DND-41 (cell line): ENCODE results near the gene CBX7.
A peak's percentile ranks its signal among the peaks of the same experiment; 100 is the strongest.

Experiments
- ATAC-seq: fragments of 200-7000 bp; cut with Tn5 transposase; 3 replicates; pipeline ENCODE4 v1.9.1; 2021; ENCODE audit warnings: low read depth; ENCODE audit not compliant: insufficient read depth
- DNase-seq: peaks from one replicate; pipeline ENCODE4 v3.0.0-alpha.2; 2020
- H2AFZ ChIP-seq: 2 replicates; pipeline ENCODE4 v1.6.0; 2012; ENCODE audit warnings: low read depth, low read length
- H3K27ac ChIP-seq: 2 replicates; pipeline ENCODE4 v1.5.1; 2012; ENCODE audit warnings: low read length, inconsistent platforms
- H3K27me3 ChIP-seq: fragments of 200-600 bp; sonication (generic); 2 replicates; pipeline ENCODE4 v1.6.0; 2012; ENCODE audit warnings: low read length, mild to moderate bottlenecking, inconsistent platforms; ENCODE audit not compliant: insufficient read depth, poor library complexity
- H3K36me3 ChIP-seq: 2 replicates; pipeline ENCODE4 v1.5.1; 2012; ENCODE audit warnings: low read length, inconsistent platforms; ENCODE audit not compliant: insufficient read depth
- H3K4me1 ChIP-seq: 2 replicates; pipeline ENCODE4 v1.5.1; 2012; ENCODE audit warnings: mild to moderate bottlenecking, low read length; ENCODE audit not compliant: insufficient read depth
- H3K4me2 ChIP-seq: 2 replicates; pipeline ENCODE4 v1.6.0; 2012; ENCODE audit warnings: mild to moderate bottlenecking, moderate library complexity, low read length, inconsistent platforms; ENCODE audit not compliant: insufficient read depth
- H3K4me3 ChIP-seq, 2 experiments: fragments of 200-600 bp in 1 of 2; shearing (Covaris generic) in 1 of 2; 2 replicates each; pipeline ENCODE4 v1.5.1; 2012 to 2016; ENCODE audit warnings: inconsistent platforms in 2 of 2, low read length in 2 of 2, mild to moderate bottlenecking in 2 of 2, low read depth in 1 of 2, moderate library complexity in 1 of 2
- H3K79me2 ChIP-seq: 2 replicates; pipeline ENCODE4 v1.6.0; 2012; ENCODE audit warnings: low read length, inconsistent platforms; ENCODE audit not compliant: insufficient read depth
- H3K9ac ChIP-seq: 2 replicates; pipeline ENCODE4 v1.6.0; 2012; ENCODE audit warnings: low read depth, mild to moderate bottlenecking, inconsistent platforms, low read length, moderate library complexity
- H3K9me3 ChIP-seq: 2 replicates; pipeline ENCODE4 v1.5.1; 2012; ENCODE audit warnings: low read length, moderate library complexity, mild to moderate bottlenecking, inconsistent platforms; ENCODE audit not compliant: insufficient read depth, severe bottlenecking
- H4K20me1 ChIP-seq: 2 replicates; pipeline ENCODE4 v1.6.0; 2012; ENCODE audit warnings: low read length; ENCODE audit not compliant: insufficient read depth
- EZH2 ChIP-seq: IDR thresholded peaks from 3 replicates; pipeline ENCODE4 v1.6.1; 2012; ENCODE audit warnings: borderline replicate concordance, low read depth, mild to moderate bottlenecking, moderate library complexity, low read length, inconsistent platforms; ENCODE audit not compliant: severe bottlenecking
- TF ChIP-seq, protein P1 (sequence below): IDR thresholded peaks from 2 replicates; pipeline ENCODE4 v1.5.1; 2012; ENCODE audit warnings: borderline replicate concordance, low read length, moderate library complexity, mild to moderate bottlenecking; ENCODE audit not compliant: poor library complexity, severe bottlenecking; ENCODE audit errors: extremely low read depth

Gene CBX7

DNA sequence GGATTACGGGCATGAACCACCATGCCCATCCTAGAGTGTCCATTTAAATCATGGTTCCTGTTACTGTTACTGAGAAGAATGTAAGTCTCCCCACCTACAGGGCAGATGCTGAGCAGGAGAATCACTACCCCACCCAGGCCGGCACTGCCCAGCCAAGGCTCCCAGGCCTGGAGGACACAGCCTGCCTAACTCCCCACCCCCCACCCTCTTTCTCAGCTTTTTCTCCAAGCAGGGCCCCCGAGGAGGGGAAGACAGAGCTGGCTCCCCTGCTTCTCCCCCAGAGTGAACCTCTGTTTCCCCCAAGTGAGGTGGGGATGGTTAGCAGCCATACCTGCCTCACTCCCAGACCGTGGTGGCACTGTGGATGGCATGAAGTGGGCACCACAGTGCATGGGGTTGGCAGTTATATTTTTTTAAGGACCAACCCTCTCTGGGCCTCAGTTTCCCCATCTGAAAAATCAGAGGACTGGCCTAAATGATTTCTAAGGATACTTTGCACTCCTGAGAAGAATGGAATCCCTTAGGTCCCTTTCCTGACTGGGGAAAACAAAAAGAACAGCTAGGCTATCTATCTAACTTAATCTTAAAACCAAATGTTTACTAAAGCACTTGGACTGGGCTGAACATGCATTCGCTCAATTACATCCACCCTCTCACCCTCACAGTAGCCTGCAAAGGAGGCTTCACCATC is 5.0 kb downstream of the CBX7 start:
- H3K27ac ChIP-seq, result no peak overlapping the region
- peaks cover 48% of the 10 kb centered on the region for H3K4me1 ChIP-seq
- peaks cover 21% of the 10 kb centered on the region for H3K36me3 ChIP-seq
- H3K9ac ChIP-seq, result no peak overlapping the region
- H4K20me1 ChIP-seq, result peaks cover 4% of the 10 kb centered on the region; the same call in 1 of the 2 replicates
- H3K79me2 ChIP-seq, result peaks cover 16% of the 10 kb centered on the region; the same call in 1 of the 2 replicates
- TF ChIP-seq EZH2, result no peak
- TF ChIP-seq, protein P1, sequence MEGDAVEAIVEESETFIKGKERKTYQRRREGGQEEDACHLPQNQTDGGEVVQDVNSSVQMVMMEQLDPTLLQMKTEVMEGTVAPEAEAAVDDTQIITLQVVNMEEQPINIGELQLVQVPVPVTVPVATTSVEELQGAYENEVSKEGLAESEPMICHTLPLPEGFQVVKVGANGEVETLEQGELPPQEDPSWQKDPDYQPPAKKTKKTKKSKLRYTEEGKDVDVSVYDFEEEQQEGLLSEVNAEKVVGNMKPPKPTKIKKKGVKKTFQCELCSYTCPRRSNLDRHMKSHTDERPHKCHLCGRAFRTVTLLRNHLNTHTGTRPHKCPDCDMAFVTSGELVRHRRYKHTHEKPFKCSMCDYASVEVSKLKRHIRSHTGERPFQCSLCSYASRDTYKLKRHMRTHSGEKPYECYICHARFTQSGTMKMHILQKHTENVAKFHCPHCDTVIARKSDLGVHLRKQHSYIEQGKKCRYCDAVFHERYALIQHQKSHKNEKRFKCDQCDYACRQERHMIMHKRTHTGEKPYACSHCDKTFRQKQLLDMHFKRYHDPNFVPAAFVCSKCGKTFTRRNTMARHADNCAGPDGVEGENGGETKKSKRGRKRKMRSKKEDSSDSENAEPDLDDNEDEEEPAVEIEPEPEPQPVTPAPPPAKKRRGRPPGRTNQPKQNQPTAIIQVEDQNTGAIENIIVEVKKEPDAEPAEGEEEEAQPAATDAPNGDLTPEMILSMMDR, result no peak
- no peak overlapping the region for H3K4me3 ChIP-seq
- no peak overlapping the region for H2AFZ ChIP-seq
- no peak for ATAC-seq
- no peaks in the 10 kb centered on the region for H3K9me3 ChIP-seq
- no peak overlapping the region for H3K4me2 ChIP-seq
- no peak for DNase-seq
- H3K27me3 ChIP-seq, result no peaks in the 10 kb centered on the region

DNA sequence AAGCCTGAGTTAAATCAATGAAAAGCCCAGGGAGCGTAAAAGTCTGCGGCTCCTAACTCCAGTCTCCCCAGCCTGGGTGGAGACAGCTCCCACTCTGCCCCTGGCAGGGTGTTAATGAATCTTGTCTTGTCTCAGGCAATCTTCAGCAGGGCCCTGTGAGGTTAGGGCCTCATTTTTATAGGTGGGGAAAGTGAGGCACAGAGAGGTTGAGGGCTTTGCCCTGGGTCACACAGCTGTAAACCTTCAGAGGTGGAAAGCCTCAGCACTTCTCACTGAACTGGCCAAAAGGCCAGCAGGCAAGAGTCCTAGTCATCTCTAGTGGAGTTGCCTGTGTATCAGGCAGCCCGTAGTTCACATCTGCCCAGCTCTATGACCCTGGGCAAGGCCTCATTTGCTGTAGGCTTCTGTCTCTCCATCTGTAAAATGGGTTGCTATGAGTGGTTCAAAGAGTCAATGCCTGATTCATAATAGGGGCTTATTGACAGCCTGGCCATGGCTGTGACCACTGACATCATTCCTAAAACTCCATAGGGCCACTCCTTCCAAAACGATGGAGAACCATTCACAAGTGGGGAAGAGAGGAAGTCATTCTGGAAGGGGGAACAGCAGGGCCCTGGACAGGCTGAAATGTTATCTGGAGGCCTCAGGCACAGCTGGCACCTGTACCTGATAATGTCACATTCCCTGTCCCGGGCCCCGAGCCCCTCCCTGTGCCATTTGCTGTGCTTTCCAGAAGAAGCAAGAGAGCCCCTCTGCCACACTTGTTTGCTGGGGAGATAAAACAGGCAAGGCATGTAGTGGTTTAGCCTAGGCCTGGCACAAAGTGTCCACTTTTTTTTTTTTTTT is 6.0 kb downstream of the CBX7 start:
- Histone ChIP-seq H2AFZ (peak overlapping the region; percentile 69; the same call in 1 of the 2 replicates), H3K79me2 (peaks cover 9% of the 10 kb centered on the region; the same call in 1 of the 2 replicates), H3K9me3 (no peaks in the 10 kb centered on the region)

DNA sequence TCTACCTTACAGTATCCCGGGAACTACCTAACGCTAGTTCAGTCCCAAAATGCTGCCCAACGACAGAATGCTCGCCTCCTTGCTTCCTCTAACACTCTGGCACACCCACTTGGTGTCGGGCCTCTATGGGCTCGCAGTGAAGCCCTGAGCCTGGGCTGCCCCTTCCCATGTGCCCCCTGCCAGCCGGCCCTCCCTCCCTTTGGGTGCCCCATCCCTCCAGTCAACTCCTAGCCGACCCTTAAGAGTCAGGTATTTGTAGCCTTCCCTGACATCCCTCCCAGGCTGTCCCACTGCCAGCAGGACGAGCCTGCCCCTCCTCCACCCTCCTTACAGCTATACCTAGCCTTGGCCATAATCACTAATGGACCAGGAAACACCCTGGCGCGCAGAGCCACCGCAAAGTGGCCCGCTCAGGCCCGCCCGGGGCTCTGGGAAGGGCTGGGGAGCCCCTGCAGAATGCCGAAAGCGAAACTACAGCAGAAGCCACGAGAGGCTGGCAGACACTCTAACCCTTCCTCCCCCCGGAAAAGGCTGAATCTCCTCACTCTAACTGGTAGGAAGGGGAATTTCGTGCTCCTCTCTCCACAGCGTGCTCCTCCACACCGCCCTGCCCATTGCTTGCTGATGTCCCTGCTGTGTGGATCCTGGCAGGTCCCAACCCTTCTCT is 8.2 kb downstream of the CBX7 start:
- TF ChIP-seq, protein P1, result no peak
- TF ChIP-seq EZH2, result no peak
- H2AFZ ChIP-seq, result peak overlapping the region; percentile 86
- H3K4me3 ChIP-seq, result peak overlapping the region; percentile 66 to 80
- H3K27me3 ChIP-seq, result no peaks in the 10 kb centered on the region
- H3K27ac ChIP-seq, result peak overlapping the region; percentile 77
- ATAC-seq (peak; percentile 82), DNase-seq (peak; percentile 77)
- H3K4me1 ChIP-seq, result peaks cover 25% of the 10 kb centered on the region
- H3K9ac ChIP-seq, result peak overlapping the region; percentile 86
- H4K20me1 ChIP-seq, result peaks cover 4% of the 10 kb centered on the region; the same call in 1 of the 2 replicates
- peaks cover 12% of the 10 kb centered on the region for H3K36me3 ChIP-seq
- H3K9me3 ChIP-seq, result no peaks in the 10 kb centered on the region
- peak overlapping the region; percentile 92 for H3K4me2 ChIP-seq
- H3K79me2 ChIP-seq, result no peaks in the 10 kb centered on the region

More for the DNA sequence above, 6.0 kb downstream of the CBX7 start:
- H3K4me2 ChIP-seq, result peak overlapping the region; percentile 92
- ATAC-seq (no peak), DNase-seq (no peak)
- TF ChIP-seq, protein P1, result no peak
- no peak for TF ChIP-seq EZH2
- peak overlapping the region; percentile 68 for H3K27ac ChIP-seq
- H3K36me3 ChIP-seq, result peaks cover 21% of the 10 kb centered on the region
- peak overlapping the region in 1 of 2 experiments; percentile 55; a peak in 3 of 4 replicates for H3K4me3 ChIP-seq
- no peaks in the 10 kb centered on the region for H3K27me3 ChIP-seq
- H4K20me1 ChIP-seq, result peaks cover 4% of the 10 kb centered on the region; the same call in 1 of the 2 replicates
- peaks cover 41% of the 10 kb centered on the region for H3K4me1 ChIP-seq
- H3K9ac ChIP-seq, result peak overlapping the region; percentile 86; the same call in 1 of the 2 replicates
